Astrocyte (in vitro differentiated cells and primary cell): ENCODE data around the gene WDR41.
A peak's percentile ranks its signal among the peaks of the same experiment; 100 is the strongest.

Experiments used
- CTCF ChIP-seq: IDR thresholded peaks from 2 replicates; pipeline ENCODE4 v1.5.1; 2011; ENCODE audit warnings: low read depth, mild to moderate bottlenecking, inconsistent platforms, low read length, moderate library complexity; ENCODE audit not compliant: insufficient read depth
- EZH2 ChIP-seq: IDR thresholded peaks from 2 replicates; pipeline ENCODE4 v1.6.1; 2012; ENCODE audit warnings: mild to moderate bottlenecking, low read length, inconsistent platforms; ENCODE audit not compliant: insufficient read depth

GRCh38 chr5:77491783-77492652 lies at the start of gene WDR41:
- no peak for TF ChIP-seq EZH2
- peak; percentile 63 for TF ChIP-seq CTCF
